SK-N-MC (cell line): ENCODE results near the gene IMPG1.
A peak's percentile ranks its signal among the peaks of the same experiment; 100 is the strongest.

Experiments
- DNase-seq: peaks from one replicate; pipeline ENCODE4 v3.0.0-alpha.2; 2011; ENCODE audit warnings: low read depth, low spot score
- H3K27ac ChIP-seq: fragments of 200-600 bp; sonication (generic); 2 replicates; pipeline ENCODE4 v1.5.1; 2016; ENCODE audit warnings: mixed run types
- H3K36me3 ChIP-seq: fragments of 200-600 bp; sonication (generic); 2 replicates; pipeline ENCODE4 v1.6.1; 2017; ENCODE audit warnings: antibody characterized with exemption, low read length, mixed read lengths; ENCODE audit not compliant: insufficient read depth
- H3K4me3 ChIP-seq: fragments of 200-600 bp; sonication (generic); 2 replicates; pipeline ENCODE4 v1.5.1; 2016
- H3K9ac ChIP-seq: fragments of 200-600 bp; sonication (generic); 2 replicates; pipeline ENCODE4 v1.8.0; 2017; ENCODE audit warnings: mixed run types, mixed read lengths; ENCODE audit not compliant: insufficient read length
- H3K9me3 ChIP-seq: fragments of 200-600 bp; sonication (generic); 2 replicates; pipeline ENCODE4 v1.6.1; 2017; ENCODE audit warnings: low read depth, mild to moderate bottlenecking, antibody characterized with exemption, low read length, moderate library complexity, mixed read lengths
- EZH2 ChIP-seq: fragments of 200-600 bp; sonication (generic); IDR thresholded peaks from one replicate; pipeline ENCODE4 v1.6.1; 2017; ENCODE audit warnings: antibody characterized with exemption
- FOXP2 ChIP-seq: optimal IDR thresholded peaks from 2 replicates; pipeline ENCODE3; 2011; ENCODE audit warnings: mild to moderate bottlenecking, moderate library complexity; ENCODE audit not compliant: insufficient read depth; ENCODE audit errors: extremely low read length, control extremely low read depth
- POLR2AphosphoS5 ChIP-seq: IDR thresholded peaks from 2 replicates; pipeline ENCODE4 v1.6.1; 2012; ENCODE audit warnings: mild to moderate bottlenecking, low read depth, low read length, borderline replicate concordance

IMPG1 gene

GRCh38 chr6:75893058-75893775 lies 179.2 kb downstream of the IMPG1 start:
- no peaks in the 10 kb centered on the region for H3K36me3 ChIP-seq
- H3K9me3 ChIP-seq, result no peaks in the 10 kb centered on the region
- H3K27ac ChIP-seq, result no peak overlapping the region
- H3K9ac ChIP-seq, result no peak overlapping the region
- DNase-seq, result peak; percentile 81
- TF ChIP-seq FOXP2 (no peak), EZH2 (no peak), POLR2AphosphoS5 (no peak)
- no peak overlapping the region for H3K4me3 ChIP-seq

- DNase-seq, result no peak
- no peak overlapping the region for H3K27ac ChIP-seq
- H3K9ac ChIP-seq, result no peak overlapping the region
- no peaks in the 10 kb centered on the region for H3K36me3 ChIP-seq
- no peak overlapping the region for H3K4me3 ChIP-seq
- no peak for TF ChIP-seq FOXP2
- TF ChIP-seq EZH2, result no peak
- TF ChIP-seq POLR2AphosphoS5, result no peak
- no peaks in the 10 kb centered on the region for H3K9me3 ChIP-seq
Measured at GRCh38 chr6:75892384-75892783, 180.1 kb downstream of the IMPG1 start.

GRCh38 chr6:75884822-75885221 lies 187.6 kb downstream of the IMPG1 start:
- DNase-seq, result no peak
- no peaks in the 10 kb centered on the region for H3K9me3 ChIP-seq
- H3K4me3 ChIP-seq, result no peak overlapping the region
- no peaks in the 10 kb centered on the region for H3K36me3 ChIP-seq
- TF ChIP-seq EZH2 (no peak), FOXP2 (no peak), POLR2AphosphoS5 (no peak)
- H3K9ac ChIP-seq, result no peak overlapping the region
- H3K27ac ChIP-seq, result no peak overlapping the region

GRCh38 chr6:75882734-75883133 lies 189.7 kb downstream of the IMPG1 start:
- H3K4me3 ChIP-seq, result no peak overlapping the region
- no peaks in the 10 kb centered on the region for H3K9me3 ChIP-seq
- TF ChIP-seq POLR2AphosphoS5, result no peak
- no peak for TF ChIP-seq FOXP2
- no peak for TF ChIP-seq EZH2
- DNase-seq, result no peak
- no peak overlapping the region for H3K9ac ChIP-seq
- H3K27ac ChIP-seq, result no peak overlapping the region
- H3K36me3 ChIP-seq, result no peaks in the 10 kb centered on the region

- Histone ChIP-seq H3K36me3 (no peaks in the 10 kb centered on the region), H3K27ac (no peak overlapping the region), H3K9me3 (no peaks in the 10 kb centered on the region), H3K9ac (no peak overlapping the region), H3K4me3 (no peak overlapping the region)
- TF ChIP-seq POLR2AphosphoS5, result no peak
- TF ChIP-seq EZH2, result no peak
- no peak for TF ChIP-seq FOXP2
- DNase-seq, result no peak
Measured at GRCh38 chr6:75880305-75880704, 192.2 kb downstream of the IMPG1 start.

GRCh38 chr6:75876152-75876551 lies 196.3 kb downstream of the IMPG1 start:
- no peak for DNase-seq
- Histone ChIP-seq H3K36me3 (no peaks in the 10 kb centered on the region), H3K4me3 (no peak overlapping the region), H3K9ac (no peak overlapping the region), H3K27ac (no peak overlapping the region), H3K9me3 (no peaks in the 10 kb centered on the region)
- no peak for TF ChIP-seq EZH2
- no peak for TF ChIP-seq FOXP2
- no peak for TF ChIP-seq POLR2AphosphoS5

GRCh38 chr6:75874224-75874623 lies 198.2 kb downstream of the IMPG1 start:
- H3K27ac ChIP-seq, result no peak overlapping the region
- H3K4me3 ChIP-seq, result no peak overlapping the region
- no peak overlapping the region for H3K9ac ChIP-seq
- DNase-seq, result no peak
- H3K36me3 ChIP-seq, result no peaks in the 10 kb centered on the region
- H3K9me3 ChIP-seq, result no peaks in the 10 kb centered on the region
- TF ChIP-seq FOXP2, result no peak
- TF ChIP-seq POLR2AphosphoS5, result no peak
- no peak for TF ChIP-seq EZH2
